ENCODE results near the gene PARP12.

Gene PARP12

DNA sequence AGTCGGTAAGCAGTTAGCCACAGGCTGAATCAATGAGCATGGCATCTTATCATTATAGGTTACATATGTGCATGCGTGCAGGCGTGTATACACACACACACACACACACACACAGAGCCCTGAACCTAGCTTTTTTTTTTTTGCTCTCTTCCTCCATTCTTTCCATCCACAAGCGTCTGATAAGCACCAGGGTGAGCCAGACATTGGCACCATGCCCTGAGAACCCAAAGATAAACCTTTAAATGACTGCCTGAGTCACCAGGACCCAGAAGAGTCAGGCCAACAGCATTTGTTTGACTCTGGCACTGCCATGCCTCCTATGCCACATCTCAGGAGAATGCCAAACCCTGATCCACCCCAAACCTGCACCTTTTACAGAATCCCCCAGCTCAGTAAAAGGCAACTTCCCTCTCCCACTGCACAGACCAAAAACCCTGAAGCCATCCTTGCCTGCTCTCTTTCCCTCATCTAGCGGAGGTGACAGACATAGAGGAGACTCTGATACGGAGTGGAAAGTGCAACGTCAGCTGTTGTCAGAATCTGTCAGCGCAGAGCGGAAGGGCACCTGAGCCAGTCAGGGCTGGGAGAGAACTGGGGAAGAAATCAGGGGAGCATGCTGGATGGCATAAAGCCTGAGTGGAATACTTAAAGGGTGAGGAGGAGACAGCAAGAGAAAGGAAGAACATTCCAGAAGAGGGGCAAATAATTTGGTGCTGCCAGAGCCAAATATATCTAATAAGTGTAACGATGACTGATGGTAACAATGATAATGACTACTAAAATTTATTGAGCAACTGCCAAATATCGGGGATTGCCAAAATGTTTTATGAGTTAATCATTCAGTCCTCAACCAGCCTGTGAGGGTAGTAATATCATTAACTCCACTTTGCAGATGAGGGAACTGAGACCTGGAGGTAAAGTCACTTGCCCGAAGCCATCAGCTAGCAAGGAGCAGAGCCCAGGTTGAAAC is 3.2 kb downstream of the PARP12 start:
- peak; percentile 97 for DNase-seq (ENCODE audit: low read depth)

DNA sequence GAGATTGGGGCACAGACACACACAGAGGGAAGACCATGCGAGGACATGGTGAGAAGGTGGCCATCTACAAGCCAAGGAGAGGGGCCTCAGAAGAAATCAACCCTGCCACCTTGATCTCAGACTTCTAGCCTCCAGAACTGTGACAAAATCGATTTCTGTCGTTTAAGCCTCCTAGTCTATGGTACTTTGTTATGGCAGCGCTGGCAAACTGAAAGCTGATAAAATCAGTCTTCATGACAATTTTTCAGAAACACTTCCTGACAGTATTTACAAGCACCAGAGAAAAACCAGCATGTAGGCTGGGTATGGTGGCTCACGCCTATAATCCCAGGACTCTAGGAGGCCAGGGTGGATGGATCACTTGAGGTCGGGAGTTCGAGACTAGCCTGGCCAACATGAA is 4.2 kb downstream of the PARP12 start:
- DNase-seq (ENCODE audit: low read depth): no peak

DNA sequence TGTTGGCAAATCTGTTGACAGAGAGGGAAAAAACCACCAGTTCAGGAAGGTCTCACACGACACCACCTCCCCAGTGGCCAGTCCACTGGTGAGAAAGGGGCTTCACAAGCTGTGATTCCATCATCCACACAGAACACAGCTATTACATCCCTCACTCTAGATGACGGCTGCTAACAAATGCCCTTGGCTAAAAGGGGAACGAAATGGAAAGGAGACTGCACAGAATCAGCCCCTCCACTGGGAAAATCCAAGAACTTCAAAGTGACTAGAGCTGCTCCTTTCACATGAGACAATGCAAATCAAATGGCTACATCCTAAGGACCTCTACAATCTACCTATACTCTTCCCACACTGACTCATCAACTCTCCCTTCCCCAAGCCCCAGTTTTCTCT is 5.6 kb downstream of the PARP12 start:
- DNase-seq (ENCODE audit: low read depth): no peak

DNA sequence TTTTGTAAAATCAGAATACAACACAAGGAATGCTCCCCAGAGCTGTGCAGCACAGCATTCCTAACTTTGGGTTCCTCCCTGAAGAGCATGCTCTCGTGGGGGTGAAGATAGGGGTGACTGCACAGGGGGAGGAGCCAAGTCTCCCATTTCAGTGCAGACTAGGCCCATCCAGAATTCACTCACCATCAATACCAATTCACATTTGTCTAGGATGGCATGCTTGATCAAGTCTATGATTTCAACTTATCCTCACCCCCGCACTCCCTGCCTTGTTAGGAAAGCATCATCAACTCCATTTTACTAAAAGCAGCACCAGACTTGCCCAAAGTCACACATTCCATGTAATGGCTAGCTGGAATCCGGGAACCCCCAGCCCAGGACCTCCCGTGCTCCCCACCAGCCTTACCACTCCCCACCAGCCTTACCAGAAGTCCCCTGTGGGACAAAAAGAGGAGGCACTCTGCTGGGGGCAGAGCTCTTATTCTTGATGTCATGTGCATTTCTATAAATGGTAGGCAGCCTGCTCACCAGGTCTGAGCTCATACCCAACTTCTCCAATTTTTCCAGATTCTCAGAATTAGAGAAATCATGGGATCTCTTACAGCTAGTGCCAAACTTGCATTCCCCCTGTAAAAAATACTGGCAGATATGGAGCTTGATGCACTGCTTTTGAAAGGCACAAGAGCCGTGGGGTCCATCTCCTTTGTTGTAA is 6.2 kb downstream of the PARP12 start:
- DNase-seq (ENCODE audit: low read depth): no peak

DNA sequence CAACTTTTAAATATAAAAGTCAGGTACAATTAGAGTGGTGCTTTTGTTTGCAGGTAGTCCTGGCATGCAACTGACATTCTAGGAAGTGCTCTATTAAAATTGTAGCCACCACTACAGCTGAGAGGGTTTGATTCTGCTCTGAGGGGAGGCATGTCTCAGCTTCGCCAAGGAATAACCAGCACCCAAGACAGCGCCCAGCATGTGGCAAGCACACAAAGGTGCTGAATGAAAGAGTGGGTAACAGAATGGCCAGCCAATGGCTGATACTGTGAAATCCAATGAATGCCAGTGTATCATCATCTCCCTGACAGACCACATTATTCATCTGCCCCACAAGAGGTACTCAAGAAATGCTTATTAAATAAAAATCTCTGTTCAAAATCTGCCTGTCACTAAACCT is 6.9 kb downstream of the PARP12 start:
- no peak for DNase-seq (ENCODE audit: low read depth)

DNA sequence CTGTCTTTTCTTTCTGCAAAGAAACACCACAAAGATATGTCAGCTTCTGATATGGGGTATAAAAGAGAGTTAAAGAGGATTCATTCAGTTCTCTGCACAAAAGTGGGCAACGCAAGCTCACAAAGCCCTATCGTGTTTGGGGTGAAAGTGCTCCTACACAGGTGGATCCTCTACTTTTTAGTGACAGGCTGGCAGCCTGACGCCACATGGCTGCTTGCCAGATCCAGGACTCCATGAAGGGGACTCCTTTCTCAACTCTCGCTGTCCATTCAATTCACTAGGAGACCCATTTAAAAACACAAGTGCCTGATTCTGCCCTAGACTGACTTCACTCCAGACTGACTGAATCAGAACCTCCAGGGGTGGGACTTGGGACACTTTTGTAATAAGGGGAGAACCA is 8.0 kb downstream of the PARP12 start:
- DNase-seq (ENCODE audit: low read depth): no peak

DNA sequence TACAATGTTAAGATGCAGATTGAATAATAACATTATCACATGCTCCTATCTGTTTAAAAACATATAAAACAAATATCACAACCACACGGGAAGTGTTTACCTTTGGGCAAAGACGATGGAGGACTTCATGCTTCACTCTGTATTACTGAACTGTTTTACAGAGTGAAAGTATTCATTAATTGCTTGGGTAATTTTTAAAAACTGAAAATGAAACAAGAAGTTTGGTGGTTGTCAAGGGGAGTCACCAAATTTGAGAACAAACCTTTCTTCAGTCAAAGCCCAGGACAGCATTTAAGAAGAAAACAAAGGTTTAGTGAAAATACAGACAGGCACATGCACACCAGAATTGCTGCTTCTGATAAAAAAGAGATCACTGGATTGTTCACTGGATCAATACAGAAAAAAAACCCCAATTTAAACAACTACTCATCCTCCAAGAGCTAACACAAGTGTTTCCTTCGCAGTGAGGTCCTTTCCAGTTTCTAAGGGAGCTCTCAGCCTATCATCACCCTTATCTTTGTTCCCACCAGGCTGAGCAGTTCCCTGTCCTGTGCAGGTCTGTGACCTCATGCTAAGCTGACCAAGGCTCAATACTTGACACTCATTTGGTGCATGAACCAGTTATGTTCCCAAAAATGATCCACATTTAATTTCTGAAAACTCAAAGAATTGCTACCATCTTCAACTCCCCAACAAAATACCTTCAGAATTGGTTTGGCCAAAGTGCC is 8.8 kb downstream of the PARP12 start:
- DNase-seq (ENCODE audit: low read depth): no peak

DNA sequence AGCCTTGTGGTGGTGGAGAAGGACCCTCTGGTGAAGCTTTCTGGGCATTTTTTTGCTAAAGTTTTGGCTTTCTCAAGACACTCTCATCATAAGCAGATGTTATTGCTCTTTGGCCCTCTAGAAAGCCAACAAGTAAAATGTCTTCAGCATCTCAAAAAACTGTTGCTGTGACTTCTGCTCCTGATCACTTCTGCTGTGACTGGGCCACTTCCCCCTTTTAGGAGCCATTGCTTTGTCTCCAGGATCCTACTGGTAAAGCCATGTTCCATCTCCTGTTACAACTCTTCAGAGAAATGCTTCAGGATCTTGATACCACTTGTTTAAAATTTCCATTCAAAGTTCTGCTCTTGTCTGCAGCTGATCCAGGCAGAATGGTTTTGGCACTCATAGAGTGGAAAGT is 10.9 kb downstream of the PARP12 start:
- no peak for DNase-seq (ENCODE audit: low read depth)

DNA sequence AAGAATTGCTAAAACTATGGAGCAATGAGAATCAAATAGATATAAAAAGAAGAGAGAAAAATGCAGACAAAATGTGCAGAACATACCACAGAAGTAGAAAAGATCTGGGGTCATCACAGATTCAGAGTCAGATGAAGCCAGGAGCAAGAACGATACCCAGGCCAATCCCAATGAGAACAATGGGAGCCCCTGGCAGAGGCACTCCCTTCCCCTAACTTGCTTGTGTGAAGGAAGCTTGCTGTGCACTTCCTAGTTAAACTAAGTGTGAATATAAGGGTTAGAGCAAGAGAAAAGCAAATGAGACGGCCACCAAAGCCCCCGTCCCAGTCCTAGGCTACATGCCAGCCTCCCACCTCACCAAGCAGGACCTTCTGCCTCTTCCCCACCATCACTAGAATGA is 12.7 kb downstream of the PARP12 start:
- no peak for DNase-seq (ENCODE audit: low read depth)

DNA sequence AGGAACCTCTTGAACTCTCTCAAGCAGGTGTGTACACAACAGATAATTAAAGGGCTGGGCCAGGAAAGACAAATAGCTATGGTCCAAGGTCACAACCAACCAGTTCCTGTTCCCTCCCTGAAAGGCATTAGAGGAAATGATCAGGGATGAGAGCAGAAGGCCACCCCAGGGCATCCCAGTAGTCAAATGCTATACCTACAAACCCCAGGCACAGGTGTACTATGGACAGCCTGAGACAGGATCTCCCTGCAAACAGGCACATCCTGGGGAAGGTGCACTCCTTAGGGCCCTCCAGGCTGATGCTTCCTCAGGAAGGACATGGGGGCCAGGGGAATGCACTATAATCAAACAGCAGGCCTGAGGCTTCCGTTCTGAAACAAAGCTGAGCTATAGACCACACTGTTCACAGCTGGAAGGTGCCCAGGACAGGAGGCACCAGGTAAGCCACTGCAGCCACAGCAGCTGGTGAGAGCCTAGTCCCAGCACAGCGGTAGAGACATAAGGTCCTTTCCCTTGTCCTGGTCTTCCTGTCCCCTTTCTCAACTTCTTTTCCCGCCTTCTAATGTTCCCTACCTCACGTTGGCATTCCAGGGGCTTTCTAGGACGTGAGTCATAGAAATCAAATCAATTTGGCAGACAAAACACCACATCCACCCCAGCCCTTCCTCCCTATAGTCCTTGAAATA is 13.3 kb downstream of the PARP12 start:
- DNase-seq (ENCODE audit: low read depth): no peak

DNA sequence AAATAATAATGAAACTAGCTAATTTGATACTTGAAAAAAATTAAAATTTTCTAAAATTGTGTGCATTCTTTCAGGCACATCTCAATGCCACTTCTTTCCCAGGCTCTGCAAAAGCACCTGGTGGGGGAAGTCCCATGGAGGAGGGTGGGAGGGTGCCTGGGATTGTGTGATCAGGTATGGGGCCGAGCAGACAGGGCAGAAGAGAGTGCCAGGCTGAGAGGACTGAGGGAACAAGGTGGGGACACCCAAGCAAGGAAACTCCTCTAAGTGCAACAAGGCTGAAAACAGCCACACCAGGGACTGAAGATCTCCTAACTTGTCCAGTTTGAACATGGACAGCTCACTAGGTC is 13.8 kb downstream of the PARP12 start:
- no peak for DNase-seq (ENCODE audit: low read depth)

DNA sequence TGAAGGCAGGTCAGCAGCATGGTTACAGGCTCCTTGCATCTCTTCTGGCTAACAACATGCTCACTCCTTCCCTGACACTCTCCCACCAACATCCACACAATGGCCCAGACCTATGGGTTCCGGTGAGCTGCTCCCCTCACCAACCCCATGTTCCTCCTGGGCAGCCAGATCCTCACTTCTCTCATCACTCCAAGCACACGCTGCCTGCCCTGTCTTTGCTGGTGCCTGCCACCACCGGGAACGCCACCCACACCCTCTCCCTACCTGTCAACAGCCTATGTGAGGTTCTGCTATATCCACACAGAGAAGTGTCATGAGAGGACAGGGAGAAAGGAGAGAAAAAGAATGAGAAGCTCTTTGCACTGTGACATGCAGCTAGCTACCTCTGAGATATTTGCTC is 14.6 kb downstream of the PARP12 start:
- no peak for DNase-seq (ENCODE audit: low read depth)

DNA sequence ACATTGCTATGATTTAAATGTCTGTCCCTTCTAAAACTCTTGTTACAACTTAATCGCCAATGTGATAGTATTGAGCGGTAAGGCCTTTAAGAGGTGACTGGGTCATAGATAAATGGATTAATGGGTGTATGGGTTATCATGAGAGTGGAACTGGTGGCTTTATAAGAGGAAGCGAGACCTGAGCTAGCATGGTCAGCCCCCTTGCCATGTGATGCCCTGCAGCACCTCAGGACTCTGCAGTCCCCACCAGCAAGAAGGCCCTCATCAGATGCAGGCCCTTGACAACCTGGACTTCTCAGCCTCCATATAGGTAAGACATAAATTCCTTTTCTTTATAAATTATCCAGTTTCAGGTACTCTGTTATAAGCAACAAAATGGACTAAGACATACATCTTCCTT is 15.6 kb downstream of the PARP12 start:
- no peak for DNase-seq (ENCODE audit: low read depth)

DNA sequence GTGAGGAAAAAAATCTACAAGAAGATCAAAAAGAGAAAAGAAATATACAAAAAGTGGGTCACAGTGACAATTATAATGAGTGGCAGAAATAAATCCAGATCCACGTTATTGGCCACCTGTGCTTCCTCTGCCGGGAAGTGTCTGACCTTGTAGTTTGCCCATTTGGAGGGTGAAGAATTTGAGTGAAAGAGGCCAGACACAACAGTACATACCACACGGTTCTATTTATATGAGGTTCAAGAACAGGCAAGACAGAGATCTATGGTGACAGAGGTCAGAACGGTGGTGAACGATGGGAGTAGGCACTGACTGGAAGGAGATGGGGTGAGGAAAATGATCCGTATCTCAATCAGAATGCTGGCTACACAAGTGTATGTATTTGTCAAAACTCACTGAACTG is 17.1 kb downstream of the PARP12 start:
- no peak for DNase-seq (ENCODE audit: low read depth)

DNA sequence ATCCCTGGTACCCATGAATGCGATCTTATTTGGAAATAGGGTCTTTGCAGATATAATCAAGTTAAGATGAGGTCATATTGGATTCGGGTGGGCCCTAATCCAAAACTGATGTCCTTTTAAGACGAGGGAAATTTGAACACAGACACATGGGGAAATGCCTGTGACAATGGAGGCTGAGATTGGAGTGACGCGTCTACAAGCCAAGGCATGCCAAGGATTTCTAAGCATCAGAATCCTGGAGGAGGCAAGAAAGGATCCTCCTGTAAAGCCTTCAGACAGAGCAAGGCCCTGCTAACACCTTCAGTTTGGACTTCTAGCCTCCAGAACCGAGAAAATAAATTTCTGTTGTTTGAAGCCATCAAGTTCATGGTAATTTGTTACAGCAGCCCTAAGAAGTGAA is 18.5 kb downstream of the PARP12 start:
- DNase-seq (ENCODE audit: low read depth): no peak

DNA sequence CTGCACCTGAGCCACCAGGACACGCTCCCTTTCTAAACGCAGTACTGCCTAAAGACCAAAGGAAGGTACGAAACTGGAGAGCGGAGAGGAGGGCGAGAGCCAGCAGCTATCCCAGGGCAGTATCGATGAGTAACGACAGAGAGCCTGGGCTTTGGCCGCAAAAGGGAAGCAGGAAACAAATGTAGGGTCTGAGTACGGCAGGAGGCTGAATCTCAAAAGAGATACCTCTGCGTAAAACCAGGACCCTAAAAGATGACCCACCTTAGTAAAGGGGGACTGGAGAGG is 20.4 kb downstream of the PARP12 start:
- DNase-seq (ENCODE audit: low read depth): no peak

DNA sequence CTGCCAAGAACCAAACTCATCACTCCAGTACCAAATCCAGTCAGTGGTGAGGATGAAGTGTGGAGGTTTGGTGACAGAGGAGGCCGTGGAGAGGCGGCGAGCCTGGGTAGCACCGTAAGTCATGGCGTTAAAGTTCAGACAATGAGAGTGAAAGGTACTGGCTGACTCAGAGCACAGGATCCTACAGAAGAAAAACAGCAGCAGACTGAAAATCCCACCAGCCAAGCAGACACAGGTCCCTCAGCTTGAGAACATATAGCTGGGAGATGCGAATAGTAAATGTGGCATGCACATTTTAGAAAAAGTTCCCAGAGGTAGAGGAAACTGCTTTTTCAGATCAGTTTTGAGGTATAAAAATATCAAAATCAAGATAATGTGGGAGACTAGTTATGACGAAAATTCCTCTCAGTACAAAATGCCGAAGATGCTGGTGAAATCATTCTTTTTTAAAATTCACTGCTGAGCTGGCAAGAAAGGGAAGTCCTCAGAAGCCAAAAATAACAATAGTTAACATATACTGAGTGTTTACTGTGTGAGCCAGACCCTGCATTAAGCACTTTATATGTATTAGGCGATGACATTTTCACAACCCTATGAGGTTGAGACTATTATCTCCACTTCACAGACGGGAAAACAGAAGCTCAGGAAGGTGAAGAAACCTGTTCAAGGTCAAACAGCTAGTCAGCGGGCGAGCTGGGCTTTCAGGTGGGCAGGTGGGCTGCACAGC is 20.9 kb downstream of the PARP12 start:
- DNase-seq (ENCODE audit: low read depth): no peak

DNA sequence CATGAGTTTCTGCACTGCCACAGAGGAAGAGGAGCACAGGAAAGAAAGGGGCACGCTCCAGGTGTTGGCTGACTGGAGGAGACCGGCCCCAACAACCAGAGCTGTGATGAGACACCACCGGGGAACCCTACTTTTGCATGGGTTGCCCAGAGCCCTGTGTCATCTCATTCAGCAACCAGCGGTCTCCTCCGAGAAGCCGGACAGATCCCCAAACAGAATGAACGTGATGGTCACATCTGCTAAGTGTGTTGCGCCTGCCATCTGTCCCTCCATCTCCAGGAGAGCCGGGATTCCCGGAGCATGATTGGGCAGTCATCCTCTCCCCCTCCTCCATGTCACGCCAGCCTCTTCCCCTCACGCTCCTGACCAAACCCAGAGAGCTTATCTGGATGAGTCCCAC is 22.9 kb downstream of the PARP12 start:
- DNase-seq (ENCODE audit: low read depth): no peak

DNA sequence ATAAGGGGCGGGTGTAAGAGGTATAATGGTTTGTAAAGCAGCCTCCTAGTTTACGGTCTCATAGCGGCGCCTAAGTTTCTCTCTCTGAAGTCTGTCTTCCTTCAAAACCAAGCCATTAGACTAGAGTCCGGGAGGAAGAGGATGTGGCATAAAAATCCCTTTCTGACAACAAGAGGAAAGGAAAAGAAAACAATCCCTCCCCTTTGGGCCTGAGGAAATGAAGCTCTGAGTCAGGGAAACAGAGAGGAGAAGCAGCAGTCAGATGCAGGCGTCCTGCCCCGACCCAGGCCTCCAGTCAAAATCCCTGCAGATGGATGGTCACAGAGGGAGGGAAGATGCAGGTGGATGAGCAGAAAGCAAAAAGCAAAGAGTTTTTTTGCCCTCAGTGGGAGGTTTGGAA is 23.7 kb downstream of the PARP12 start:
- no peak for DNase-seq (ENCODE audit: low read depth)

DNA sequence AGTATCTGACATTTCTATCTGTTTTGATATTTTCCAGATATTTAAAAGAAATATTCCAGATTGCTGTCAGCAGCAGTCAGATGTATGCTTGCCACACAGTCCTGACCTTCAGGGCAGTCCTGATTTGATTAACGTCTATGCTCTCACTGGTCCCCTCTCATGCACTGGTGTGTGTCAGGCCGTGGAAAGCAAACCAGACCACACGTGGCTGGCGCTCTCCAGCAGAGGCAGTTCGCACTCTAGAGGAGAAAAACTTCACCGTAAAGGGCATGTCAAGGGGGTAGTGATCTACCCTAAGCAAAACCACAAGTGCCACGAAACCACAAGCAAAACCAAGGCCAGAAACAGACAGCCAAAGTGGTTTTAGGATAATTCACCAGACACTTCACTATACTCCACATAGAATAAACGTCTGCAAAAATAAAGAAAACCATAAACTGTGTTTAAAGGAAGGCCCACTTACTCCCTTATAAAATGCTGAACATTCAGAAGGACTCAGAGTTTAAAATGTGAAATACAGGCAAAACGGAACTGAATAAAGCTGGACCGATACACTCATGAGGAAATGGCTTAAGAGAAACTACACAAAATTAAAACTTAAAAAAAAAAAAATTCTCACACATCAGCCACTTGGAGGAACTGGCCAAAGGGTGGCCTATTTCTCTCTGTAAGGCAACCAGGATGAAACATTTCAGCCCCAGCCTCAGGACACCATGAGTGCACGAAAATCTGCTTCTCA is 26.4 kb downstream of the PARP12 start:
- DNase-seq (ENCODE audit: low read depth): peak; percentile 82

All from amniotic epithelial cell (primary cell).